ENCODE data around the gene CLSTN2.

- TF ChIP-seq CTCF (IDR thresholded peaks at IDR 0.05; ENCODE audit: insufficient read depth, low read depth, low read length) (no peak), EZH2 (IDR thresholded peaks at IDR 0.05; ENCODE audit: insufficient read depth, low read length) (no peak)
Measured at GRCh38 chr3:140100479-140100878, 165.5 kb downstream of the CLSTN2 start.
